Measurements from ENCODE around the gene PEX5L.

Gene PEX5L

DNA sequence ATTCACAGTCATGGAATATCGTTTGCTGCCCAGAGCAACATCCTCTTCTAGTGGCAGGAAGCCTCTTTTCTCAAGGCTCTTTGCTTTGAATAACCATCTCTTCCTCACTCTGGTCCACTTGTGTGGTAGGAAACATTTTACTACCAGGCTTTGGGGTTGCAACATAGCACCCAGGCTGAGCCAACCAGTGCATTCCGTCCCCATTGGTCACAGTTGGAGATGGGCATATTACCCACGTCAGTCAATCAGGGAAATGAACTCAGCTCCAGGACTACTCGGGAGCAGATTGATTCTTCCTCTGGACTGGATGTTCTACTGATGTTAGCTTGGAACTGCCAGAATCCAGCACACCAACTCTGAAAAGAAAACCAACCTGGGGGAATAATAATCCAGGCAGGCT, 4.2 kb upstream of the PEX5L start:
- H2AK5ac ChIP-seq (ENCODE audit: low read length), result no peak overlapping the region
- H2AFZ ChIP-seq (ENCODE audit: insufficient read depth, low read length, poor library complexity), result no peak overlapping the region
- no peaks in the 10 kb centered on the region for H3K36me3 ChIP-seq (ENCODE audit: control insufficient read depth in 1 of 2, insufficient read depth in 2 of 2, low read length in 2 of 2)
- no peak overlapping the region for H3K4me2 ChIP-seq (ENCODE audit: low read length)
- no peaks in the 10 kb centered on the region for H3K79me1 ChIP-seq (ENCODE audit: low read length)
- peaks cover 14% of the 10 kb centered on the region for H3K27me3 ChIP-seq (ENCODE audit: insufficient read depth, low read length)
- H3K9me3 ChIP-seq (ENCODE audit: insufficient read depth, low read depth, low read length), result no peaks in the 10 kb centered on the region
- H4K91ac ChIP-seq (ENCODE audit: low read depth, low read length), result no peak overlapping the region
- H3K4me1 ChIP-seq (ENCODE audit: control insufficient read depth in 1 of 2, insufficient read depth in 2 of 2, low read length in 2 of 2), result peaks cover 0 to 3% of the 10 kb centered on the region in 2 experiments
- H4K8ac ChIP-seq (ENCODE audit: low read depth, low read length), result no peak overlapping the region
- no peak for DNase-seq
- H3K4ac ChIP-seq (ENCODE audit: low read depth, low read length), result no peak overlapping the region
- no CpG with 5 or more reads among the region's 4 CpGs for WGBS (ENCODE audit: extremely low coverage, insufficient coverage, insufficient read length)
- H3K14ac ChIP-seq (ENCODE audit: low read length), result no peak overlapping the region
- no peak overlapping the region for H3K9ac ChIP-seq (ENCODE audit: low read length)
- no peak overlapping the region for H3K18ac ChIP-seq (ENCODE audit: low read length)
- no peak overlapping the region for H2BK120ac ChIP-seq (ENCODE audit: insufficient read depth, low read length, poor library complexity)
- no peaks in the 10 kb centered on the region for H3K79me2 ChIP-seq (ENCODE audit: control insufficient read depth, insufficient read depth, low read length, poor library complexity)
- H3K4me3 ChIP-seq (ENCODE audit: low read depth, low read length), result no peak overlapping the region
- H2BK12ac ChIP-seq (ENCODE audit: low read length), result no peak overlapping the region
- no peak overlapping the region for H2BK5ac ChIP-seq (ENCODE audit: low read depth, low read length, poor library complexity)
- no peak overlapping the region for H3K27ac ChIP-seq (ENCODE audit: low read depth, low read length)
- H4K12ac ChIP-seq (ENCODE audit: low read depth, low read length), result no peak overlapping the region
- no peak overlapping the region for H3K23ac ChIP-seq (ENCODE audit: low read length)

DNA sequence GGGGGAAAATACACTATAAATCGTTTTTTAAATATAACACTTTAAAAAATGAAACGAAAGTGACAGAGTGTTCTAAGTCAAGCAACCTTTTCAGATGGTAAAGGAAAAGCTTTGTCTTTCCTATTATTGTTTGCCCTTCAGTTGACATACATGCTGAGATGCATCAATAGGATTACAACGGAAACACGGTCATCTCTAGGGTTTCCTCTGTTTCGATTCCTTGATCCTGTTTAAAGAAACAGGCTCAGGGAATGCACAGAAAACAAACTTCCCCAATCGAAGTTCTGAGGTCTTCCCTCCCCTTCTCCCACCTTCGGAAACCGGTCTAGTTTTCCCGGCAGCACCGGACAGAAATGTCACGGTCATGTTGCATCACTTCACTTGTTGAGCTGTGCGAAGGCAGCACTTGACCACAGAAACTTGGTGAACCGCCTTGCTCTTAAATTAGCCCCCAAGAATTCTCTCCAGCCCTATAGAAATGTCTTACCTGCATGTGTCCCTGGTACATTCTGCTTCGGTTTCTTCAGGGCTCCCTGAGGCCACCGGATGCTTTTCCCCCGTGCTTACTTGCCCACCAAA, 556 bp downstream of the PEX5L start:
- Histone ChIP-seq H4K8ac (ENCODE audit: low read depth, low read length) (no peak overlapping the region), H3K36me3 (ENCODE audit: control insufficient read depth in 1 of 2, insufficient read depth in 2 of 2, low read length in 2 of 2) (no peaks in the 10 kb centered on the region), H2BK5ac (ENCODE audit: low read depth, low read length, poor library complexity) (no peak overlapping the region), H3K79me1 (ENCODE audit: low read length) (no peaks in the 10 kb centered on the region), H2BK120ac (ENCODE audit: insufficient read depth, low read length, poor library complexity) (no peak overlapping the region), H3K4me1 (ENCODE audit: control insufficient read depth in 1 of 2, insufficient read depth in 2 of 2, low read length in 2 of 2) (peaks cover 0 to 3% of the 10 kb centered on the region in 2 experiments), H3K27ac (ENCODE audit: low read depth, low read length) (no peak overlapping the region), H2AFZ (ENCODE audit: insufficient read depth, low read length, poor library complexity) (no peak overlapping the region), H3K79me2 (ENCODE audit: control insufficient read depth, insufficient read depth, low read length, poor library complexity) (no peaks in the 10 kb centered on the region), H3K23ac (ENCODE audit: low read length) (no peak overlapping the region), H3K9me3 (ENCODE audit: insufficient read depth, low read depth, low read length) (no peaks in the 10 kb centered on the region), H2BK12ac (ENCODE audit: low read length) (no peak overlapping the region), H3K4ac (ENCODE audit: low read depth, low read length) (no peak overlapping the region), H3K9ac (ENCODE audit: low read length) (no peak overlapping the region), H3K18ac (ENCODE audit: low read length) (no peak overlapping the region), H3K4me2 (ENCODE audit: low read length) (peak overlapping the region; percentile 99), H3K27me3 (ENCODE audit: insufficient read depth, low read length) (peaks cover 14% of the 10 kb centered on the region), H4K12ac (ENCODE audit: low read depth, low read length) (no peak overlapping the region), H4K91ac (ENCODE audit: low read depth, low read length) (no peak overlapping the region), H3K4me3 (ENCODE audit: low read depth, low read length) (no peak overlapping the region), H2AK5ac (ENCODE audit: low read length) (no peak overlapping the region), H3K14ac (ENCODE audit: low read length) (no peak overlapping the region)
- DNase-seq, result no peak
- no CpG with 5 or more reads among the region's 16 CpGs for WGBS (ENCODE audit: extremely low coverage, insufficient coverage, insufficient read length)

- no peak overlapping the region for H2AK5ac ChIP-seq (ENCODE audit: low read length)
- H3K4me3 ChIP-seq (ENCODE audit: low read depth, low read length), result no peak overlapping the region
- H3K9ac ChIP-seq (ENCODE audit: low read length), result peak overlapping the region; percentile 9
- H3K9me3 ChIP-seq (ENCODE audit: insufficient read depth, low read depth, low read length), result no peaks in the 10 kb centered on the region
- no peaks in the 10 kb centered on the region for H3K79me1 ChIP-seq (ENCODE audit: low read length)
- H3K27me3 ChIP-seq (ENCODE audit: insufficient read depth, low read length), result no peaks in the 10 kb centered on the region
- no peak for DNase-seq
- no peak overlapping the region for H3K27ac ChIP-seq (ENCODE audit: low read depth, low read length)
- no peak overlapping the region for H2BK12ac ChIP-seq (ENCODE audit: low read length)
- no peak overlapping the region for H3K4me2 ChIP-seq (ENCODE audit: low read length)
- H3K4me1 ChIP-seq (ENCODE audit: control insufficient read depth in 1 of 2, insufficient read depth in 2 of 2, low read length in 2 of 2), result no peaks in the 10 kb centered on the region
- no peak overlapping the region for H3K4ac ChIP-seq (ENCODE audit: low read depth, low read length)
- H4K8ac ChIP-seq (ENCODE audit: low read depth, low read length), result no peak overlapping the region
- H2BK120ac ChIP-seq (ENCODE audit: insufficient read depth, low read length, poor library complexity), result no peak overlapping the region
- H2AFZ ChIP-seq (ENCODE audit: insufficient read depth, low read length, poor library complexity), result no peak overlapping the region
- no peak overlapping the region for H4K12ac ChIP-seq (ENCODE audit: low read depth, low read length)
- H2BK5ac ChIP-seq (ENCODE audit: low read depth, low read length, poor library complexity), result no peak overlapping the region
- no peaks in the 10 kb centered on the region for H3K36me3 ChIP-seq (ENCODE audit: control insufficient read depth in 1 of 2, insufficient read depth in 2 of 2, low read length in 2 of 2)
- no peak overlapping the region for H3K23ac ChIP-seq (ENCODE audit: low read length)
- no CpG with 5 or more reads among the region's 2 CpGs for WGBS (ENCODE audit: extremely low coverage, insufficient coverage, insufficient read length)
- H3K18ac ChIP-seq (ENCODE audit: low read length), result no peak overlapping the region
- no peak overlapping the region for H3K14ac ChIP-seq (ENCODE audit: low read length)
- no peak overlapping the region for H4K91ac ChIP-seq (ENCODE audit: low read depth, low read length)
- no peaks in the 10 kb centered on the region for H3K79me2 ChIP-seq (ENCODE audit: control insufficient read depth, insufficient read depth, low read length, poor library complexity)
These were observed 9.7 kb downstream of the PEX5L start for GRCh38 chr3:180026997-180027396.

GRCh38 chr3:180018543-180018942, 18.2 kb downstream of the PEX5L start:
- H2BK5ac ChIP-seq (ENCODE audit: low read depth, low read length, poor library complexity), result no peak overlapping the region
- no peak overlapping the region for H3K9ac ChIP-seq (ENCODE audit: low read length)
- no peak overlapping the region for H2BK120ac ChIP-seq (ENCODE audit: insufficient read depth, low read length, poor library complexity)
- no peaks in the 10 kb centered on the region for H3K79me2 ChIP-seq (ENCODE audit: control insufficient read depth, insufficient read depth, low read length, poor library complexity)
- no peaks in the 10 kb centered on the region for H3K9me3 ChIP-seq (ENCODE audit: insufficient read depth, low read depth, low read length)
- no peak overlapping the region for H3K18ac ChIP-seq (ENCODE audit: low read length)
- H2AFZ ChIP-seq (ENCODE audit: insufficient read depth, low read length, poor library complexity), result no peak overlapping the region
- no peak overlapping the region for H3K4ac ChIP-seq (ENCODE audit: low read depth, low read length)
- H2BK12ac ChIP-seq (ENCODE audit: low read length), result no peak overlapping the region
- H3K14ac ChIP-seq (ENCODE audit: low read length), result no peak overlapping the region
- H3K27ac ChIP-seq (ENCODE audit: low read depth, low read length), result no peak overlapping the region
- no peak overlapping the region for H2AK5ac ChIP-seq (ENCODE audit: low read length)
- no peak overlapping the region for H3K4me2 ChIP-seq (ENCODE audit: low read length)
- no peaks in the 10 kb centered on the region for H3K36me3 ChIP-seq (ENCODE audit: control insufficient read depth in 1 of 2, insufficient read depth in 2 of 2, low read length in 2 of 2)
- H3K4me3 ChIP-seq (ENCODE audit: low read depth, low read length), result no peak overlapping the region
- no peaks in the 10 kb centered on the region for H3K27me3 ChIP-seq (ENCODE audit: insufficient read depth, low read length)
- H3K23ac ChIP-seq (ENCODE audit: low read length), result no peak overlapping the region
- no peak overlapping the region for H4K12ac ChIP-seq (ENCODE audit: low read depth, low read length)
- no peak overlapping the region for H4K91ac ChIP-seq (ENCODE audit: low read depth, low read length)
- H3K4me1 ChIP-seq (ENCODE audit: control insufficient read depth in 1 of 2, insufficient read depth in 2 of 2, low read length in 2 of 2), result no peaks in the 10 kb centered on the region
- H3K79me1 ChIP-seq (ENCODE audit: low read length), result no peaks in the 10 kb centered on the region
- no peak for DNase-seq
- H4K8ac ChIP-seq (ENCODE audit: low read depth, low read length), result no peak overlapping the region
- WGBS (ENCODE audit: extremely low coverage, insufficient coverage, insufficient read length), result no CpG with 5 or more reads among the region's 5 CpGs

All from trophoblast cell (in vitro differentiated cells and primary cell).